OCI-LY1 (cell line): ENCODE measurements around the gene GALNT17.

Experiments
- H2AFZ ChIP-seq: fragments of 200-600 bp; sonication (generic), shearing (Covaris generic); 2 replicates; pipeline ENCODE4 v1.6.0; 2014; ENCODE audit warnings: antibody characterized with exemption, mild to moderate bottlenecking, low read length
- H3F3A ChIP-seq: fragments of 200-600 bp; sonication (generic), shearing (Covaris generic); 2 replicates; pipeline ENCODE4 v1.6.0; 2014; ENCODE audit warnings: mild to moderate bottlenecking, antibody characterized with exemption, low read length, moderate library complexity; ENCODE audit not compliant: insufficient read depth
- H3K27ac ChIP-seq: fragments of 200-600 bp; sonication (generic); 2 replicates; pipeline ENCODE4 v1.5.1; 2014; ENCODE audit warnings: low read length, mixed run types, mild to moderate bottlenecking, low read depth; ENCODE audit not compliant: poor library complexity, severe bottlenecking
- H3K27me3 ChIP-seq: fragments of 200-600 bp; sonication (generic); 2 replicates; pipeline ENCODE4 v1.6.0; 2014; ENCODE audit warnings: antibody characterized with exemption, mild to moderate bottlenecking, low read length, moderate library complexity; ENCODE audit not compliant: insufficient read depth
- H3K36me3 ChIP-seq: fragments of 200-600 bp; sonication (generic); 2 replicates; pipeline ENCODE4 v1.6.1; 2014; ENCODE audit warnings: mild to moderate bottlenecking, antibody characterized with exemption, low read length, moderate library complexity, mixed read lengths; ENCODE audit not compliant: insufficient read depth
- H3K4me1 ChIP-seq: fragments of 200-600 bp; sonication (generic); 2 replicates; pipeline ENCODE4 v1.5.1; 2014; ENCODE audit warnings: mild to moderate bottlenecking, low read length, moderate library complexity; ENCODE audit not compliant: insufficient read depth, severe bottlenecking
- H3K4me2 ChIP-seq: fragments of 200-600 bp; sonication (generic), shearing (Covaris generic); 2 replicates; pipeline ENCODE4 v1.6.1; 2014; ENCODE audit warnings: low read length
- H3K4me3 ChIP-seq: fragments of 200-600 bp; sonication (generic); 2 replicates; pipeline ENCODE4 v1.5.1; 2014; ENCODE audit warnings: low read length, low read depth, mild to moderate bottlenecking, mixed read lengths; ENCODE audit not compliant: poor library complexity, severe bottlenecking
- H3K79me2 ChIP-seq: fragments of 200-600 bp; shearing (Covaris generic); 2 replicates; pipeline ENCODE4 v1.6.1; 2016; ENCODE audit warnings: mixed run types, low read length, mixed read lengths; ENCODE audit not compliant: insufficient read depth
- H3K9ac ChIP-seq: fragments of 200-600 bp; sonication (generic), shearing (Covaris generic); 2 replicates; pipeline ENCODE4 v1.6.1; 2014; ENCODE audit warnings: mild to moderate bottlenecking, low read length, mixed read lengths
- H3K9me2 ChIP-seq: fragments of 200-600 bp; sonication (generic), shearing (Covaris generic); 2 replicates; pipeline ENCODE4 v1.6.1; 2014; ENCODE audit warnings: low read depth, mild to moderate bottlenecking, low read length, mixed read lengths
- H3K9me3 ChIP-seq: fragments of 200-600 bp; shearing (Covaris generic); 2 replicates; pipeline ENCODE4 v1.6.1; 2014; ENCODE audit warnings: low read length, mixed read lengths
- H4K20me1 ChIP-seq: fragments of 200-600 bp; sonication (generic), shearing (Covaris generic); 2 replicates; pipeline ENCODE4 v1.6.0; 2016; ENCODE audit warnings: mild to moderate bottlenecking, low read length; ENCODE audit not compliant: insufficient read depth
- CTCF ChIP-seq: fragments of 200-600 bp; sonication (generic), shearing (Covaris generic); IDR thresholded peaks from 2 replicates; pipeline ENCODE4 v1.5.1; 2017; ENCODE audit warnings: mild to moderate bottlenecking, antibody characterized with exemption, low read length, moderate library complexity, mixed read lengths
- EZH2 ChIP-seq: fragments of 200-600 bp; sonication (generic), shearing (Covaris generic); IDR thresholded peaks from 2 replicates; pipeline ENCODE4 v1.8.0; 2017; ENCODE audit warnings: borderline replicate concordance, mixed run types, mild to moderate bottlenecking, antibody characterized with exemption, low read length, moderate library complexity, mixed read lengths

GALNT17 gene

GRCh38 chr7:71712653-71713180 is 580.8 kb downstream of the GALNT17 start:
- no peak overlapping the region for H3K9ac ChIP-seq
- H3F3A ChIP-seq: no peaks in the 10 kb centered on the region
- no peaks in the 10 kb centered on the region for H3K36me3 ChIP-seq
- H3K79me2 ChIP-seq: no peaks in the 10 kb centered on the region
- H3K27me3 ChIP-seq: no peaks in the 10 kb centered on the region; the same call in 1 of the 2 replicates
- TF ChIP-seq CTCF (no peak), EZH2 (no peak)
- H3K4me1 ChIP-seq: no peaks in the 10 kb centered on the region
- no peaks in the 10 kb centered on the region for H4K20me1 ChIP-seq
- no peak overlapping the region for H3K4me3 ChIP-seq
- no peak overlapping the region for H3K27ac ChIP-seq
- no peak overlapping the region for H2AFZ ChIP-seq
- no peak overlapping the region for H3K4me2 ChIP-seq
- H3K9me3 ChIP-seq: no peaks in the 10 kb centered on the region; the same call in 1 of the 2 replicates
- no peaks in the 10 kb centered on the region for H3K9me2 ChIP-seq

- Histone ChIP-seq H3K79me2 (no peaks in the 10 kb centered on the region), H3K9me3 (peaks cover 5% of the 10 kb centered on the region; the same call in 1 of the 2 replicates), H3K9me2 (no peaks in the 10 kb centered on the region), H3K9ac (no peak overlapping the region), H3K36me3 (no peaks in the 10 kb centered on the region), H3K27ac (no peak overlapping the region), H4K20me1 (no peaks in the 10 kb centered on the region), H3K4me1 (no peaks in the 10 kb centered on the region), H3K4me2 (no peak overlapping the region), H3F3A (no peaks in the 10 kb centered on the region), H3K27me3 (no peaks in the 10 kb centered on the region; the same call in 1 of the 2 replicates), H3K4me3 (no peak overlapping the region), H2AFZ (no peak overlapping the region)
- TF ChIP-seq CTCF (no peak), EZH2 (no peak)
Observed at GRCh38 chr7:71716690-71717089, 584.7 kb downstream of the GALNT17 start.

- Histone ChIP-seq H3K4me1 (no peaks in the 10 kb centered on the region), H3K36me3 (no peaks in the 10 kb centered on the region), H3K27me3 (no peaks in the 10 kb centered on the region; the same call in 1 of the 2 replicates), H2AFZ (no peak overlapping the region), H3K79me2 (no peaks in the 10 kb centered on the region), H3K9me3 (peaks cover 5% of the 10 kb centered on the region; the same call in 1 of the 2 replicates), H3F3A (no peaks in the 10 kb centered on the region), H3K9me2 (no peaks in the 10 kb centered on the region), H3K4me3 (no peak overlapping the region), H3K4me2 (no peak overlapping the region), H3K27ac (no peak overlapping the region), H3K9ac (no peak overlapping the region), H4K20me1 (no peaks in the 10 kb centered on the region)
- no peak for TF ChIP-seq EZH2
Observed at GRCh38 chr7:71718563-71718962, 586.6 kb downstream of the GALNT17 start.

GRCh38 chr7:71721742-71722141 is 589.8 kb downstream of the GALNT17 start:
- Histone ChIP-seq H4K20me1 (no peaks in the 10 kb centered on the region), H3K27ac (no peak overlapping the region), H3K9ac (no peak overlapping the region), H3K27me3 (no peaks in the 10 kb centered on the region; the same call in 1 of the 2 replicates), H3K4me2 (no peak overlapping the region), H3K9me2 (no peaks in the 10 kb centered on the region), H3K36me3 (no peaks in the 10 kb centered on the region), H3K4me1 (no peaks in the 10 kb centered on the region), H3F3A (no peaks in the 10 kb centered on the region), H3K4me3 (no peak overlapping the region), H2AFZ (no peak overlapping the region), H3K9me3 (peaks cover 5% of the 10 kb centered on the region; the same call in 1 of the 2 replicates), H3K79me2 (no peaks in the 10 kb centered on the region)
- no peak for TF ChIP-seq EZH2
- TF ChIP-seq CTCF: no peak
